ENCODE results near the gene CD14.
"Not testable (repeated sequence)": the region's sequence is repeated elsewhere in the genome, so short reads cannot be mapped to it uniquely, and the experiment has no call there.

Gene CD14

GRCh38 chr5:140671472-140672125 is 38.6 kb upstream of the CD14 start:
- H3K4me3 ChIP-seq (ENCODE audit: low read depth, low read length), result no peak overlapping the region
- no peak for TF ChIP-seq CTCF (IDR thresholded peaks at IDR 0.05; ENCODE audit: low read depth, low read length)

GRCh38 chr5:140671035-140671434 is 38.1 kb upstream of the CD14 start:
- not testable (repeated sequence) for H3K4me3 ChIP-seq (ENCODE audit: low read depth, low read length)

- no peak for TF ChIP-seq CTCF (IDR thresholded peaks at IDR 0.05; ENCODE audit: low read depth, low read length)
- H3K4me3 ChIP-seq (ENCODE audit: low read depth, low read length), result peak within 1 kb of the TSS; percentile 92
Measured at GRCh38 chr5:140664359-140665119, 31.6 kb upstream of the CD14 start, which contains the start of gene WDR55. TSS of gene WDR55 (plus strand) at chr5:140664904. CDS start at chr5:140664913, 9 bp downstream.

GRCh38 chr5:140664030-140664358 is 31.0 kb upstream of the CD14 start:
- peak overlapping the region; percentile 92 for H3K4me3 ChIP-seq (ENCODE audit: low read depth, low read length)
- no peak for TF ChIP-seq CTCF (IDR thresholded peaks at IDR 0.05; ENCODE audit: low read depth, low read length)

GRCh38 chr5:140660371-140660770 is 27.4 kb upstream of the CD14 start:
- H3K4me3 ChIP-seq (ENCODE audit: low read depth, low read length), result not testable (repeated sequence)

- TF ChIP-seq CTCF (IDR thresholded peaks at IDR 0.05; ENCODE audit: low read depth, low read length), result no peak
Measured at GRCh38 chr5:140658870-140659269, 25.9 kb upstream of the CD14 start.

GRCh38 chr5:140647042-140647419 is 14.1 kb upstream of the CD14 start:
- TF ChIP-seq CTCF (IDR thresholded peaks at IDR 0.05; ENCODE audit: low read depth, low read length), result no peak

More at GRCh38 chr5:140658870-140659269, 25.9 kb upstream of the CD14 start:
- H3K4me3 ChIP-seq (ENCODE audit: low read depth, low read length), result no peak overlapping the region

GRCh38 chr5:140642718-140643117 is 9.7 kb upstream of the CD14 start:
- TF ChIP-seq CTCF (IDR thresholded peaks at IDR 0.05; ENCODE audit: low read depth, low read length), result no peak
- H3K4me3 ChIP-seq (ENCODE audit: low read depth, low read length), result no peak overlapping the region

More at GRCh38 chr5:140647042-140647419, 14.1 kb upstream of the CD14 start:
- peak overlapping the region; percentile 88 for H3K4me3 ChIP-seq (ENCODE audit: low read depth, low read length)

Measured in WI38 (cell line).